OCI-LY7 (cell line): ENCODE results near the gene CNIH2.

Experiments
- EZH2phosphoT487 ChIP-seq: fragments of 200-600 bp; sonication (generic); IDR thresholded peaks from 2 replicates; pipeline ENCODE4 v1.6.1; 2018; ENCODE audit warnings: low read depth, borderline replicate concordance, mild to moderate bottlenecking, mixed run types, antibody characterized with exemption, low read length, moderate library complexity, mixed read lengths
- TF ChIP-seq, protein P1 (sequence below): fragments of 200-600 bp; sonication (generic); conservative IDR thresholded peaks from 2 replicates; pipeline ENCODE4 v1.5.1; 2014; ENCODE audit warnings: mild to moderate bottlenecking, antibody characterized with exemption, low read length, moderate library complexity, mixed read lengths

DNA sequence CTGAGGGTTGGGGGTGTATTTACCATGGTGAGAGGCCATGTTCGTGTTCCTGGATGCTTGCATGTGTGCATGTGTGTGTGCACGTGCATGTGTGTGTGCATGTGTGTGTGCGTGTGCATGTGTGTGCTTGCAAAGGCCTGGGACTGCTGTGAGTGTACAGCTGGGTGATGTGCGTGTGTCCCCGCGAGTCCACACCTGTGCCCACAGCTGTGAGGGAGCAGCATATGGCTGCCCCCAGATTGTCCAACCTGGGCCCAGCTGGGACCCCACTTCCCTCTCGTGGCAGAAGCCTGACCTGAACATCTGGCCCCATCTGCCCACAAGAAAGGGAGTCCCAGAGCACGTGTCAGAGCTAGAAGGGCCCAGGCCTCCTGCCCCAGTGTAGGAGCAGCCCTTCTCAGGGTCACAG is 47.3 kb downstream of the CNIH2 start:
- TF ChIP-seq, protein P1, sequence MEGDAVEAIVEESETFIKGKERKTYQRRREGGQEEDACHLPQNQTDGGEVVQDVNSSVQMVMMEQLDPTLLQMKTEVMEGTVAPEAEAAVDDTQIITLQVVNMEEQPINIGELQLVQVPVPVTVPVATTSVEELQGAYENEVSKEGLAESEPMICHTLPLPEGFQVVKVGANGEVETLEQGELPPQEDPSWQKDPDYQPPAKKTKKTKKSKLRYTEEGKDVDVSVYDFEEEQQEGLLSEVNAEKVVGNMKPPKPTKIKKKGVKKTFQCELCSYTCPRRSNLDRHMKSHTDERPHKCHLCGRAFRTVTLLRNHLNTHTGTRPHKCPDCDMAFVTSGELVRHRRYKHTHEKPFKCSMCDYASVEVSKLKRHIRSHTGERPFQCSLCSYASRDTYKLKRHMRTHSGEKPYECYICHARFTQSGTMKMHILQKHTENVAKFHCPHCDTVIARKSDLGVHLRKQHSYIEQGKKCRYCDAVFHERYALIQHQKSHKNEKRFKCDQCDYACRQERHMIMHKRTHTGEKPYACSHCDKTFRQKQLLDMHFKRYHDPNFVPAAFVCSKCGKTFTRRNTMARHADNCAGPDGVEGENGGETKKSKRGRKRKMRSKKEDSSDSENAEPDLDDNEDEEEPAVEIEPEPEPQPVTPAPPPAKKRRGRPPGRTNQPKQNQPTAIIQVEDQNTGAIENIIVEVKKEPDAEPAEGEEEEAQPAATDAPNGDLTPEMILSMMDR, result no peak
- TF ChIP-seq EZH2phosphoT487, result no peak
